Adrenal gland (tissue), 9 donors: ENCODE results near the gene LOC128125822.

Experiments used
- DNase-seq, 7 donors: peaks; one replicate each; pipeline ENCODE4 v3.0.0-alpha.2; 2019 to 2020
- H3K27ac ChIP-seq, 5 donors: fragments of 200-600 bp; sonication (generic) in 4 of 5; 1 replicate in 3 of 5; 2 replicates in 2 of 5; pipeline versions ENCODE4 v1.5.1 to v1.8.0; 2016 to 2020; ENCODE audit warnings: mild to moderate bottlenecking in 1 of 5
- H3K27me3 ChIP-seq: fragments of 200-600 bp; 2 replicates; pipeline ENCODE4 v1.8.0; 2021
- H3K36me3 ChIP-seq, 2 donors: fragments of 200-600 bp; replicated peaks in 1 of 2; 1 replicate in 1 of 2; 2 replicates in 1 of 2; pipeline versions ENCODE4 v1.5.1 to v1.8.0; 2018 to 2022
- H3K4me1 ChIP-seq, 2 donors: fragments of 200-600 bp; replicated peaks in 1 of 2; 1 replicate in 1 of 2; 2 replicates in 1 of 2; pipeline versions ENCODE4 v1.5.1 to v1.8.0; 2018 to 2021
- H3K4me3 ChIP-seq, 4 donors: fragments of 200-600 bp; sonication (generic) in 3 of 4; one replicate each; pipeline ENCODE4 v1.5.1; 2016 to 2018
- H3K9me3 ChIP-seq, 3 donors: fragments of 200-600 bp; sonication (generic) in 1 of 3; replicated peaks in 1 of 3; 1 replicate in 2 of 3; 2 replicates in 1 of 3; pipeline versions ENCODE4 v1.5.1 to v1.8.0; 2016 to 2021
- POLR2A ChIP-seq, 2 donors: fragments of 450-650 bp; IDR thresholded peaks; one replicate each; pipeline ENCODE4 v1.6.1; 2017; ENCODE audit warnings: antibody characterized with exemption in 2 of 2, mild to moderate bottlenecking in 2 of 2, moderate library complexity in 1 of 2
- WGBS, 4 donors: extraction: QIAGEN DNeasy Blood & Tissue Kit in 2 of 4; methylation state at CpG; one replicate each; pipeline versions ENCODE4 v1.1.5 to v1.1.7; 2013 to 2017; 5-methylcytosine and 5-hydroxymethylcytosine counted together
- intact Hi-C, 2 donors: fragments of 100-400 bp; cut with DNase I; formaldehyde crosslinking; loops; one replicate each; pipeline versions ENCODE4 v1.14.1 to v1.15.0; 2022 to 2023
- TF ChIP-seq, protein P1 (sequence below), 6 experiments: fragments of 450-650 bp in 4 of 6; fragments of 200-600 bp in 2 of 6; sonication (generic) in 1 of 6; IDR thresholded peaks; 1 replicate in 5 of 6; 2 replicates in 1 of 6; pipeline versions ENCODE4 v1.5.1 to v1.8.0; 2016 to 2021; ENCODE audit warnings: antibody characterized with exemption in 6 of 6, mild to moderate bottlenecking in 2 of 6, moderate library complexity in 1 of 6
- donor health status: healthy with polysubstance abuse.
- donor health status: Bipolar disorder and iron deficiency.
- donor health status: DM: yes; HTN: yes; CAD: no.
- donor health status: DM: no; HTN: no; CAD: no.
- donor health status: DM: no; HTN: no; CAD: no.

Gene LOC128125822

DNA sequence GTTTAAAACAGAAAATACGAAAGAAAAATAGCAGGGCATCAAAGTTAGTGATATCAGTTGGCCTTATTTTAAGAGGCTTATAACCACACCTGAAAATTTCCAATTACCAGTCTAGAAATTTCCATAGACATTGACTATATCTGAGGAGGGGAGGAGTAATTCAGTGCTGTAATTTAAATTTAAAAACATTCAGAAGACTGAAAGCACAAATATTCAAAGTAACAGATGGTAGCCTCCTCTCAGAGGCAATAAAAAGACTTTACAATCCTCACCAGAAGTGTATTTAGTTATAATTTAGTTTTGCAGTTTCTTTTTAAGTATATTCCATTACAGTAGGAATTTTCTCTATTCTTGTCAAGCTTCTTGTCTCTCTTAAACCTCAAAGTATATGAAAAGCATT lies 18.4 kb upstream of the LOC128125822 start:
- no peak for DNase-seq
- intact Hi-C loops, result no loop called here
- Histone ChIP-seq H3K27me3 (no peaks in the 10 kb centered on the region), H3K27ac (no peak overlapping the region), H3K4me1 (no peaks in the 10 kb centered on the region), H3K4me3 (no peak overlapping the region), H3K9me3 (no peaks in the 10 kb centered on the region), H3K36me3 (no peaks in the 10 kb centered on the region)
- 70 to 87% (median 80%) methylated on average over 1 of the region's 1 CpG for WGBS, 4 donors
- TF ChIP-seq, protein P1, sequence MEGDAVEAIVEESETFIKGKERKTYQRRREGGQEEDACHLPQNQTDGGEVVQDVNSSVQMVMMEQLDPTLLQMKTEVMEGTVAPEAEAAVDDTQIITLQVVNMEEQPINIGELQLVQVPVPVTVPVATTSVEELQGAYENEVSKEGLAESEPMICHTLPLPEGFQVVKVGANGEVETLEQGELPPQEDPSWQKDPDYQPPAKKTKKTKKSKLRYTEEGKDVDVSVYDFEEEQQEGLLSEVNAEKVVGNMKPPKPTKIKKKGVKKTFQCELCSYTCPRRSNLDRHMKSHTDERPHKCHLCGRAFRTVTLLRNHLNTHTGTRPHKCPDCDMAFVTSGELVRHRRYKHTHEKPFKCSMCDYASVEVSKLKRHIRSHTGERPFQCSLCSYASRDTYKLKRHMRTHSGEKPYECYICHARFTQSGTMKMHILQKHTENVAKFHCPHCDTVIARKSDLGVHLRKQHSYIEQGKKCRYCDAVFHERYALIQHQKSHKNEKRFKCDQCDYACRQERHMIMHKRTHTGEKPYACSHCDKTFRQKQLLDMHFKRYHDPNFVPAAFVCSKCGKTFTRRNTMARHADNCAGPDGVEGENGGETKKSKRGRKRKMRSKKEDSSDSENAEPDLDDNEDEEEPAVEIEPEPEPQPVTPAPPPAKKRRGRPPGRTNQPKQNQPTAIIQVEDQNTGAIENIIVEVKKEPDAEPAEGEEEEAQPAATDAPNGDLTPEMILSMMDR (IDR thresholded peaks at IDR 0.05), result no peak
- no peak for TF ChIP-seq POLR2A (IDR thresholded peaks at IDR 0.05)

DNA sequence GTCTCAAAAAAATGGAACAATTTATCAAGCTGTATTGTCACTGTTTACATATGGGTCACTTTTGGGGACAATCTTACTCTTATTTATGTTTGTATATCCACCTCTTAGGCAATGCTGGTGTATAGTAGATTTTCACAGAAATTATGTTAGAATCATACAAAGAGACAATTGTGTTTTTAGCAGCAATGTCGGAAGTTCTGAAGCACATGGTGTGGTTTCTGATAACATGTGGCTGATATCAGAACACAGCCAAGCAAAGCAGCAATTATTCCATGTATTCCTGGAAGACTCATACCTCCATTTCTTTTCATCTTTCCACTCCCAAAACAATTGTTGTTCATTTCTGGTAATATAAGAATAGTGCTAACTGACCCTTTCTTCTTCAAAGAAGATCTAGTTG lies 17.5 kb upstream of the LOC128125822 start:
- 86 to 94% (median 89%) methylated on average over 1 of the region's 1 CpG for WGBS, 4 donors
- H3K4me1 ChIP-seq, result no peaks in the 10 kb centered on the region
- H3K9me3 ChIP-seq, result no peaks in the 10 kb centered on the region
- DNase-seq, result no peak
- H3K27ac ChIP-seq, result no peak overlapping the region
- H3K36me3 ChIP-seq, result no peaks in the 10 kb centered on the region
- no peaks in the 10 kb centered on the region for H3K27me3 ChIP-seq
- no peak overlapping the region for H3K4me3 ChIP-seq
- no peak for TF ChIP-seq POLR2A (IDR thresholded peaks at IDR 0.05)
- TF ChIP-seq, protein P1 (IDR thresholded peaks at IDR 0.05), result no peak
- intact Hi-C loops, result no loop called here

- 79 to 91% (median 84%) methylated on average over 4 of the region's 4 CpGs for WGBS, 4 donors
- Histone ChIP-seq H3K36me3 (no peaks in the 10 kb centered on the region), H3K27me3 (no peaks in the 10 kb centered on the region), H3K4me1 (no peaks in the 10 kb centered on the region), H3K4me3 (no peak overlapping the region), H3K9me3 (no peaks in the 10 kb centered on the region), H3K27ac (no peak overlapping the region)
- TF ChIP-seq, protein P1 (IDR thresholded peaks at IDR 0.05), result no peak
- TF ChIP-seq POLR2A (IDR thresholded peaks at IDR 0.05), result no peak
- DNase-seq, result no peak
- intact Hi-C loops, result no loop called here
Measured at GRCh38 chr6:63556369-63556768, 15.9 kb upstream of the LOC128125822 start.

- Histone ChIP-seq H3K27ac (no peak overlapping the region), H3K36me3 (no peaks in the 10 kb centered on the region), H3K9me3 (no peaks in the 10 kb centered on the region), H3K27me3 (no peaks in the 10 kb centered on the region), H3K4me3 (no peak overlapping the region), H3K4me1 (no peaks in the 10 kb centered on the region)
- intact Hi-C loops, result no loop called here
- TF ChIP-seq, protein P1 (IDR thresholded peaks at IDR 0.05), result no peak
- no peak for TF ChIP-seq POLR2A (IDR thresholded peaks at IDR 0.05)
- no peak for DNase-seq
Measured at GRCh38 chr6:63558278-63558677, 14.0 kb upstream of the LOC128125822 start.
